ENCODE measurements around the gene GRM1.

Gene GRM1

GRCh38 chr6:146295695-146296094 is 266.8 kb downstream of the GRM1 start:
- no peaks in the 10 kb centered on the region for H3K9me3 ChIP-seq (ENCODE audit: insufficient read depth, low read length)
- DNase-seq (ENCODE audit: low read depth, low spot score): no peak
- no peak overlapping the region for H3K9ac ChIP-seq (ENCODE audit: insufficient read length, low read depth)
- TF ChIP-seq YY1 (IDR thresholded peaks at IDR 0.05; ENCODE audit: insufficient read depth, insufficient read length): no peak
- no peak for TF ChIP-seq SUZ12 (IDR thresholded peaks at IDR 0.05; ENCODE audit: extremely low read depth, insufficient read depth, insufficient read length)
- TF ChIP-seq ZNF274 (IDR thresholded peaks at IDR 0.05; ENCODE audit: low read depth, low read length): no peak
- H3K4me1 ChIP-seq (ENCODE audit: insufficient read depth, insufficient read length): peaks cover 2% of the 10 kb centered on the region
- H3K27me3 ChIP-seq (ENCODE audit: insufficient read depth, insufficient read length): no peaks in the 10 kb centered on the region
- no peaks in the 10 kb centered on the region for H3K36me3 ChIP-seq (ENCODE audit: insufficient read depth, insufficient read length, low read length)
- H3K4me3 ChIP-seq (ENCODE audit: insufficient read length, low read depth): no peak overlapping the region

GRCh38 chr6:146297815-146298214 is 269.0 kb downstream of the GRM1 start:
- no peak overlapping the region for H3K4me3 ChIP-seq (ENCODE audit: insufficient read length, low read depth)
- no peaks in the 10 kb centered on the region for H3K36me3 ChIP-seq (ENCODE audit: insufficient read depth, insufficient read length, low read length)
- peaks cover 2% of the 10 kb centered on the region for H3K4me1 ChIP-seq (ENCODE audit: insufficient read depth, insufficient read length)
- DNase-seq (ENCODE audit: low read depth, low spot score): no peak
- no peak overlapping the region for H3K9ac ChIP-seq (ENCODE audit: insufficient read length, low read depth)
- TF ChIP-seq YY1 (IDR thresholded peaks at IDR 0.05; ENCODE audit: insufficient read depth, insufficient read length) (no peak), ZNF274 (IDR thresholded peaks at IDR 0.05; ENCODE audit: low read depth, low read length) (no peak), SUZ12 (IDR thresholded peaks at IDR 0.05; ENCODE audit: extremely low read depth, insufficient read depth, insufficient read length) (no peak)
- H3K27me3 ChIP-seq (ENCODE audit: insufficient read depth, insufficient read length): no peaks in the 10 kb centered on the region
- H3K9me3 ChIP-seq (ENCODE audit: insufficient read depth, low read length): no peaks in the 10 kb centered on the region

- Histone ChIP-seq H3K9ac (ENCODE audit: insufficient read length, low read depth) (no peak overlapping the region), H3K36me3 (ENCODE audit: insufficient read depth, insufficient read length, low read length) (no peaks in the 10 kb centered on the region), H3K4me1 (ENCODE audit: insufficient read depth, insufficient read length) (peaks cover 2% of the 10 kb centered on the region), H3K9me3 (ENCODE audit: insufficient read depth, low read length) (no peaks in the 10 kb centered on the region), H3K4me3 (ENCODE audit: insufficient read length, low read depth) (no peak overlapping the region), H3K27me3 (ENCODE audit: insufficient read depth, insufficient read length) (no peaks in the 10 kb centered on the region)
- no peak for DNase-seq (ENCODE audit: low read depth, low spot score)
- TF ChIP-seq ZNF274 (IDR thresholded peaks at IDR 0.05; ENCODE audit: low read depth, low read length) (no peak), SUZ12 (IDR thresholded peaks at IDR 0.05; ENCODE audit: extremely low read depth, insufficient read depth, insufficient read length) (no peak), YY1 (IDR thresholded peaks at IDR 0.05; ENCODE audit: insufficient read depth, insufficient read length) (no peak)
Measured at GRCh38 chr6:146300521-146300920, 271.7 kb downstream of the GRM1 start.

GRCh38 chr6:146301764-146302163 is 272.9 kb downstream of the GRM1 start:
- Histone ChIP-seq H3K9me3 (ENCODE audit: insufficient read depth, low read length) (no peaks in the 10 kb centered on the region), H3K27me3 (ENCODE audit: insufficient read depth, insufficient read length) (no peaks in the 10 kb centered on the region), H3K36me3 (ENCODE audit: insufficient read depth, insufficient read length, low read length) (no peaks in the 10 kb centered on the region), H3K9ac (ENCODE audit: insufficient read length, low read depth) (no peak overlapping the region), H3K4me1 (ENCODE audit: insufficient read depth, insufficient read length) (peaks cover 2% of the 10 kb centered on the region), H3K4me3 (ENCODE audit: insufficient read length, low read depth) (no peak overlapping the region)
- no peak for TF ChIP-seq SUZ12 (IDR thresholded peaks at IDR 0.05; ENCODE audit: extremely low read depth, insufficient read depth, insufficient read length)
- no peak for TF ChIP-seq YY1 (IDR thresholded peaks at IDR 0.05; ENCODE audit: insufficient read depth, insufficient read length)
- no peak for TF ChIP-seq ZNF274 (IDR thresholded peaks at IDR 0.05; ENCODE audit: low read depth, low read length)
- DNase-seq (ENCODE audit: low read depth, low spot score): no peak

- no peak for DNase-seq (ENCODE audit: low read depth, low spot score)
- peaks cover 2% of the 10 kb centered on the region for H3K4me1 ChIP-seq (ENCODE audit: insufficient read depth, insufficient read length)
- no peak overlapping the region for H3K4me3 ChIP-seq (ENCODE audit: insufficient read length, low read depth)
- no peaks in the 10 kb centered on the region for H3K9me3 ChIP-seq (ENCODE audit: insufficient read depth, low read length)
- H3K27me3 ChIP-seq (ENCODE audit: insufficient read depth, insufficient read length): no peaks in the 10 kb centered on the region
- no peaks in the 10 kb centered on the region for H3K36me3 ChIP-seq (ENCODE audit: insufficient read depth, insufficient read length, low read length)
- TF ChIP-seq ZNF274 (IDR thresholded peaks at IDR 0.05; ENCODE audit: low read depth, low read length) (no peak), SUZ12 (IDR thresholded peaks at IDR 0.05; ENCODE audit: extremely low read depth, insufficient read depth, insufficient read length) (no peak), YY1 (IDR thresholded peaks at IDR 0.05; ENCODE audit: insufficient read depth, insufficient read length) (no peak)
- no peak overlapping the region for H3K9ac ChIP-seq (ENCODE audit: insufficient read length, low read depth)
Measured at GRCh38 chr6:146302994-146303393, 274.1 kb downstream of the GRM1 start.

GRCh38 chr6:146304181-146304580 is 275.3 kb downstream of the GRM1 start:
- Histone ChIP-seq H3K9me3 (ENCODE audit: insufficient read depth, low read length) (no peaks in the 10 kb centered on the region), H3K4me1 (ENCODE audit: insufficient read depth, insufficient read length) (peaks cover 2% of the 10 kb centered on the region), H3K4me3 (ENCODE audit: insufficient read length, low read depth) (no peak overlapping the region), H3K27me3 (ENCODE audit: insufficient read depth, insufficient read length) (no peaks in the 10 kb centered on the region), H3K9ac (ENCODE audit: insufficient read length, low read depth) (no peak overlapping the region), H3K36me3 (ENCODE audit: insufficient read depth, insufficient read length, low read length) (no peaks in the 10 kb centered on the region)
- no peak for DNase-seq (ENCODE audit: low read depth, low spot score)
- TF ChIP-seq ZNF274 (IDR thresholded peaks at IDR 0.05; ENCODE audit: low read depth, low read length): no peak
- TF ChIP-seq YY1 (IDR thresholded peaks at IDR 0.05; ENCODE audit: insufficient read depth, insufficient read length): no peak
- TF ChIP-seq SUZ12 (IDR thresholded peaks at IDR 0.05; ENCODE audit: extremely low read depth, insufficient read depth, insufficient read length): no peak

- DNase-seq (ENCODE audit: low read depth, low spot score): no peak
- H3K4me1 ChIP-seq (ENCODE audit: insufficient read depth, insufficient read length): peaks cover 2% of the 10 kb centered on the region
- TF ChIP-seq SUZ12 (IDR thresholded peaks at IDR 0.05; ENCODE audit: extremely low read depth, insufficient read depth, insufficient read length) (no peak), ZNF274 (IDR thresholded peaks at IDR 0.05; ENCODE audit: low read depth, low read length) (no peak), YY1 (IDR thresholded peaks at IDR 0.05; ENCODE audit: insufficient read depth, insufficient read length) (no peak)
Measured at GRCh38 chr6:146305092-146305491, 276.2 kb downstream of the GRM1 start.

More at GRCh38 chr6:146305092-146305491, 276.2 kb downstream of the GRM1 start:
- no peak overlapping the region for H3K9ac ChIP-seq (ENCODE audit: insufficient read length, low read depth)
- no peak overlapping the region for H3K4me3 ChIP-seq (ENCODE audit: insufficient read length, low read depth)
- H3K27me3 ChIP-seq (ENCODE audit: insufficient read depth, insufficient read length): no peaks in the 10 kb centered on the region
- no peaks in the 10 kb centered on the region for H3K9me3 ChIP-seq (ENCODE audit: insufficient read depth, low read length)
- H3K36me3 ChIP-seq (ENCODE audit: insufficient read depth, insufficient read length, low read length): no peaks in the 10 kb centered on the region
